Stimulated activated effector memory CD8-positive, alpha-beta T cell treated with anti-CD3 and anti-CD28 coated beads, Interleukin-12 subunit alpha, Interleukin-12 subunit beta, amount 100 ng/mL, for 72 hours (primary cell): Measurements from ENCODE around the gene CAMKV.
"Not testable (repeated sequence)": the region's sequence is repeated elsewhere in the genome, so short reads cannot be mapped to it uniquely, and the experiment has no call there.

Experiments
- ATAC-seq: fragments of 150-1000 bp; cut with Tn5 transposase; 2 replicates; pipeline ENCODE4 v1.10.0; 2021
- DNase-seq, 2 donors: peaks; one replicate each; pipeline ENCODE4 v3.0.0; 2021 to 2022; ENCODE audit warnings: low spot score in 2 of 2
- H3K27ac Mint-ChIP-seq: one replicate; pipeline ENCODE4 v1.8.0; 2022; ENCODE audit warnings: mild to moderate bottlenecking, mixed read lengths
- H3K36me3 Mint-ChIP-seq: one replicate; pipeline ENCODE4 v1.8.0; 2022; ENCODE audit warnings: mild to moderate bottlenecking, mixed read lengths
- H3K4me1 Mint-ChIP-seq: one replicate; pipeline ENCODE4 v1.8.0; 2022; ENCODE audit warnings: mixed read lengths
- H3K4me3 Mint-ChIP-seq: one replicate; pipeline ENCODE4 v1.8.0; 2022; ENCODE audit warnings: mild to moderate bottlenecking, mixed read lengths
- H3K9me3 Mint-ChIP-seq: one replicate; pipeline ENCODE4 v1.8.0; 2022; ENCODE audit warnings: mixed read lengths

Gene CAMKV, protein sequence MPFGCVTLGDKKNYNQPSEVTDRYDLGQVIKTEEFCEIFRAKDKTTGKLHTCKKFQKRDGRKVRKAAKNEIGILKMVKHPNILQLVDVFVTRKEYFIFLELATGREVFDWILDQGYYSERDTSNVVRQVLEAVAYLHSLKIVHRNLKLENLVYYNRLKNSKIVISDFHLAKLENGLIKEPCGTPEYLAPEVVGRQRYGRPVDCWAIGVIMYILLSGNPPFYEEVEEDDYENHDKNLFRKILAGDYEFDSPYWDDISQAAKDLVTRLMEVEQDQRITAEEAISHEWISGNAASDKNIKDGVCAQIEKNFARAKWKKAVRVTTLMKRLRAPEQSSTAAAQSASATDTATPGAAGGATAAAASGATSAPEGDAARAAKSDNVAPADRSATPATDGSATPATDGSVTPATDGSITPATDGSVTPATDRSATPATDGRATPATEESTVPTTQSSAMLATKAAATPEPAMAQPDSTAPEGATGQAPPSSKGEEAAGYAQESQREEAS

DNA sequence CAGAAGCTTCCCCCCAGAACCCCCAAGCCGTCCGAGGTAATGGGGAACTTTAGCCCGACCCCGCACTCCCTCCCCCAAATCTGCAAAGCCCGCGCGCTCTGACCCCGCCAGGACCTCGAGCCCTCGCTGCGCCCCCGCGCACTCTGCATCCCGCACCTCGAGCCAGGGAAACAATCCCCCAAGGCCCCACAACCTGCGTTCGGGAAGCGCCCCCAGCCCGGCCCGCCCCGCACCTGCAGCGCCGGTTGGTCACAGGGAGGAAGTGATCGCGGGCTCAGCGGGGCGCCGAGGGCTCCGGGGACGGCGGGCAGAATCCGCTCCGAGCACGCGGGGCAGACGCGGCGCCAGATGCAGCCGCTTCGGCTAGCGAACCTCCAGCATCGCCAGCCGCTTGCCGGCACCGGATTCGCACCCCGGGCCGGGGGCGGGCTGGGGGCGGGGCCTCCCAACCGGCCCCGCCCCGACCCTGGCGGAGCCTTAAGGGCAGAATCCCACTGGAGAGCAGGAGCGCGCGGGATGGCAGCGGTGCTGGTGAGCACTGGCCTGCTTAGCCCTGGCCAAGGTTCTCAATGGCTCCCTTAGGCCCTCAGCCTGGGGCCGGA lies at the start of gene CAMKV:
Gene CAMKV (minus strand): TSS at position 382 of the 602 bp plus-strand sequence. CDS start 7,518 bp downstream, outside the sequence.
- no peak for DNase-seq
- Mint-ChIP-seq H3K4me1 (peaks cover 5% of the 10 kb centered on the region), H3K27ac (no peak within 1 kb of the TSS), H3K9me3 (no peaks in the 10 kb centered on the region), H3K4me3 (peak within 1 kb of the TSS; percentile 37), H3K36me3 (no peaks in the 10 kb centered on the region)
- peak; percentile 40 for ATAC-seq

- DNase-seq, H3K9me3 Mint-ChIP-seq, H3K36me3 Mint-ChIP-seq, ATAC-seq, H3K4me3 Mint-ChIP-seq, H3K4me1 Mint-ChIP-seq: not testable (repeated sequence)
- H3K27ac Mint-ChIP-seq, result peak overlapping the region; percentile 39
These were observed 48.3 kb upstream of the CAMKV start for GRCh38 chr3:49917806-49918590.

- no peak for DNase-seq
- peaks cover 6% of the 10 kb centered on the region for H3K36me3 Mint-ChIP-seq
- no peak for ATAC-seq
- no peak overlapping the region for H3K27ac Mint-ChIP-seq
- H3K9me3 Mint-ChIP-seq, result no peaks in the 10 kb centered on the region
- H3K4me1 Mint-ChIP-seq, result no peaks in the 10 kb centered on the region
- H3K4me3 Mint-ChIP-seq, result no peak overlapping the region
These were observed 47.0 kb upstream of the CAMKV start for GRCh38 chr3:49916686-49917085.

- no peak overlapping the region for H3K4me3 Mint-ChIP-seq
- H3K27ac Mint-ChIP-seq, result peak overlapping the region; percentile 34
- H3K36me3 Mint-ChIP-seq, result peaks cover 10% of the 10 kb centered on the region
- H3K9me3 Mint-ChIP-seq, result no peaks in the 10 kb centered on the region
- ATAC-seq, result no peak
- no peaks in the 10 kb centered on the region for H3K4me1 Mint-ChIP-seq
- DNase-seq, result no peak
These were observed 45.2 kb upstream of the CAMKV start for GRCh38 chr3:49914906-49915305.

DNA sequence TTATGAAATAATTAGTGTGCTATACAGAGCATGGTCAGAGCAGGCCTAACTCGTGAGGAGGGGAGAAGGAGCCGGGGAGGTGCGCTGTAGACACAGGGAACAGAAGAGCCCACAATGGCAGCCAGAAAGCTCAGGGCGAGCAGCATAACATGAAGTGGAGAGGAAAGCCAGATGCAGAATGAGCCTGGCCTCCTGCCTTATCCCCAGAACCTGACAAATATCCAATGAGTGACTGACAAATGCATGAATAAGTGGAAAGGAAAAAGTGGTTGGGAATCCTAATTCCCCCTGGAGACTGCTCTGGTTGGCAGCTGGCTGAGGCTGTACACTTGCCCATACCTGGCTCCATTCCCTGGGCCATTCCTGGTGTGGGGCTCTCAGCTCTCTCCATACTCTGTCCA lies 43.2 kb upstream of the CAMKV start:
- no peak overlapping the region for H3K4me3 Mint-ChIP-seq
- DNase-seq (no peak), ATAC-seq (no peak)
- H3K4me1 Mint-ChIP-seq, result no peaks in the 10 kb centered on the region
- no peak overlapping the region for H3K27ac Mint-ChIP-seq
- no peaks in the 10 kb centered on the region for H3K9me3 Mint-ChIP-seq
- peaks cover 13% of the 10 kb centered on the region for H3K36me3 Mint-ChIP-seq

DNA sequence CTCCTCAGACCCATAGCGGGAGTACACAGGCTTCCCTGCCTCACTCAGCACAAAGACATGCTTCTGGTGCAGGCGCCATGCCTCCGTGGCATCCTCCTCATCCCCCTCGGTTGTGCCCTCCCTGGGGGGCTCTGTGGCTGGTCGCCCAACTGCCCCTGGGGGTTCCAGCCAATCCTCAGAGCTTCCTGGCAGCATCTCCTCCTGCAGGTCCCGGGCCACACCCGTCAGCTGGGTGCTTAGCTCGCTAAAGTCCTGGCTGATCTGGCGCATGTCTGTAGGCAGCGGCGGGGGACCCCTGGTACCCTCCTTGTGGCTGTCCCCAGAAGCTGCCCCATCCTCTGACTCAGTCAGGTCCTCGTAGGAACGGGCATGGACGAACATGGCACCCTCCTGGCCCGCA lies 41.9 kb upstream of the CAMKV start:
- Mint-ChIP-seq H3K4me3 (no peak overlapping the region), H3K27ac (no peak overlapping the region), H3K9me3 (no peaks in the 10 kb centered on the region), H3K4me1 (peaks cover 1% of the 10 kb centered on the region), H3K36me3 (peaks cover 13% of the 10 kb centered on the region)
- DNase-seq (no peak), ATAC-seq (no peak)

DNA sequence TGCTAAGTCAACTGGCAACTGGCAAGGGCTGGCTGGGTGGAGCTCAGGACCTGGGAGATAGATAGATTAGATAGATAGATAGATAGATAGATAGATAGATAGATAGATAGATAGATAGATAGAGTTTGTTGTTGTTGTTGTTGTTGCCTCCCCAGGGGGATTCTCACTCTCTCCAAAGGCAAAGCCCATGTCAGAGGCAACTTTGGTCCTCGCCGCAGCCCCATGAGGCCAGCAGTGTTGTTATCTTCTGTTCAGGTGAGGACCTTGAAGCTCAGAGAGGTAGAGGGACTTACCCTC lies 41.4 kb upstream of the CAMKV start:
- ATAC-seq (no peak), DNase-seq (no peak)
- no peak overlapping the region for H3K4me3 Mint-ChIP-seq
- peaks cover 7% of the 10 kb centered on the region for H3K4me1 Mint-ChIP-seq
- no peaks in the 10 kb centered on the region for H3K9me3 Mint-ChIP-seq
- H3K36me3 Mint-ChIP-seq, result peaks cover 13% of the 10 kb centered on the region
- H3K27ac Mint-ChIP-seq, result no peak overlapping the region

GRCh38 chr3:49910409-49911123 lies 40.9 kb upstream of the CAMKV start:
- H3K9me3 Mint-ChIP-seq, result no peaks in the 10 kb centered on the region
- H3K4me3 Mint-ChIP-seq, result no peak overlapping the region
- peak overlapping the region; percentile 56 for H3K27ac Mint-ChIP-seq
- DNase-seq (no peak), ATAC-seq (no peak)
- H3K4me1 Mint-ChIP-seq, result peaks cover 12% of the 10 kb centered on the region
- H3K36me3 Mint-ChIP-seq, result peaks cover 13% of the 10 kb centered on the region

GRCh38 chr3:49908373-49909199 lies 38.9 kb upstream of the CAMKV start:
- Mint-ChIP-seq H3K9me3 (no peaks in the 10 kb centered on the region), H3K4me1 (peaks cover 19% of the 10 kb centered on the region), H3K4me3 (no peak overlapping the region), H3K36me3 (peaks cover 7% of the 10 kb centered on the region), H3K27ac (no peak overlapping the region)
- no peak for ATAC-seq
- DNase-seq, result no peak

DNA sequence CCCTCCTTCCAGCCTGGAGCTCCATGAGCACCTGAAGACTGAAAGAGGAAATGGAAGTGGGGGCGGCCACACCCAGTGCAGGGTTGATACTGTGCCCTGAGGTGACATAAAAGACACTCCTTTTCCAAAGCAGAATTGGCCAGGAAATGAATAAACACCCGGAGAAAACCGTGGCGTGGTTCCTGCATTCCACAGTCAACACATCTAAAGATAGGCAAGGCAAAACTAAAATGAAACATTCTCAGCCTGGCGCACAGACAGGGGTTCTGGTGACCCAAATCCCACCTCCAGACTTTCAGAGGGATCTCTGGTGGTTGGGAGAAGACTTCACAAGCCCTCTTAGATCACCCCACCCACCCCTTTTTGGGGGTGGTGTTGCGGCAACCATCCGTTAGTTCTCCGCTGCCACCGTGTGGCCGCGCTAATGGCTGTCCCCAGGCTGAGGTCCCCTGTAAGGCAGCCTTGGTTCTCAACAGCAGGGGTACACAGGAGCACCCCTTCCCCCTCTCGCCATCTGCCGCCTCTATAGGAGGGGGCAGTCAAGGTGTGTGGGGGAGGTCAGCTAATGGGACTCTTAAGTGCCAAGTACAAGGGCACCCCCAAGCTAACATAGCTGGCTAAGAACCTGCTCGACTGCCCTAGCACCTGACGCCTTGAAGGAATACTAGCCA lies 36.5 kb upstream of the CAMKV start:
- peak overlapping the region; percentile 88 for H3K27ac Mint-ChIP-seq
- H3K4me3 Mint-ChIP-seq, result peak overlapping the region; percentile 48
- no peaks in the 10 kb centered on the region for H3K9me3 Mint-ChIP-seq

GRCh38 chr3:49904448-49904847 lies 34.7 kb upstream of the CAMKV start:
- not testable (repeated sequence) for ATAC-seq, DNase-seq, H3K36me3 Mint-ChIP-seq, H3K9me3 Mint-ChIP-seq
- peak overlapping the region; percentile 98 for H3K27ac Mint-ChIP-seq
- peaks cover 19% of the 10 kb centered on the region for H3K4me1 Mint-ChIP-seq
- H3K4me3 Mint-ChIP-seq, result peak overlapping the region; percentile 81

More for the DNA sequence above, 36.5 kb upstream of the CAMKV start:
- DNase-seq, result no peak
- H3K36me3 Mint-ChIP-seq, result peaks cover 7% of the 10 kb centered on the region
- peaks cover 19% of the 10 kb centered on the region for H3K4me1 Mint-ChIP-seq
- peak; percentile 38 for ATAC-seq

GRCh38 chr3:49903451-49904424 lies 34.0 kb upstream of the CAMKV start, which contains the start of gene MST1R:
Gene MST1R (minus strand): TSS chr3:49903873. CDS start chr3:49903609, 264 bp downstream.
- Mint-ChIP-seq H3K4me3 (peak within 1 kb of the TSS; percentile 81), H3K9me3 (no peaks in the 10 kb centered on the region), H3K27ac (peak within 1 kb of the TSS; percentile 98), H3K4me1 (peaks cover 19% of the 10 kb centered on the region), H3K36me3 (no peaks in the 10 kb centered on the region)
- ATAC-seq, result peak; percentile 97
- peak; percentile 77 to 89 for DNase-seq
